Measurements from ENCODE around the gene TMEM232. TPM values are rescaled to one million over a fixed set of nuclear protein-coding genes. Genes with fewer than 3 reads are reported as not detected.

TMEM232 gene
- total RNA-seq, 1 experiment from 2014 or later, result 1.6 TPM

DNA sequence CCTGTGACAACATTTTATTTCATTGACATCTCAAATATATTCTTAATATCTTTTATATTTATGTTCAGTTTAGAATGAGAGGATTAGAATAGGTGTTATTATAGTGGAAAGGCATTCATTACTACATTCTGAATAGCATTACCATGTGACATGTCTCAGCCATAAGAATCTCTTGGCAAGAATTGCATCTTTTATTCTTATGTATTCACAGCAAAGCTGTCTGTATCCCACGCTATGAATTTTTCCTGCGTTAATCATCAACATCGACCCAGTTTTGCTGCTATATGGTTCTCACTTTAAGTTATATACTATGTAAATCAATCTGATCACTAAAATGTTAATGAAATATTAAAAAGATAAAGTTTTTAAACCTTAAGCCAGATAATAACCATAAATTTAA lies 248.6 kb downstream of the TMEM232 start:
- no CpG with 5 or more reads among the region's 3 CpGs for WGBS (ENCODE audit: extremely low coverage, insufficient read length, low lambda C conversion rate)
- TF ChIP-seq, protein P1, sequence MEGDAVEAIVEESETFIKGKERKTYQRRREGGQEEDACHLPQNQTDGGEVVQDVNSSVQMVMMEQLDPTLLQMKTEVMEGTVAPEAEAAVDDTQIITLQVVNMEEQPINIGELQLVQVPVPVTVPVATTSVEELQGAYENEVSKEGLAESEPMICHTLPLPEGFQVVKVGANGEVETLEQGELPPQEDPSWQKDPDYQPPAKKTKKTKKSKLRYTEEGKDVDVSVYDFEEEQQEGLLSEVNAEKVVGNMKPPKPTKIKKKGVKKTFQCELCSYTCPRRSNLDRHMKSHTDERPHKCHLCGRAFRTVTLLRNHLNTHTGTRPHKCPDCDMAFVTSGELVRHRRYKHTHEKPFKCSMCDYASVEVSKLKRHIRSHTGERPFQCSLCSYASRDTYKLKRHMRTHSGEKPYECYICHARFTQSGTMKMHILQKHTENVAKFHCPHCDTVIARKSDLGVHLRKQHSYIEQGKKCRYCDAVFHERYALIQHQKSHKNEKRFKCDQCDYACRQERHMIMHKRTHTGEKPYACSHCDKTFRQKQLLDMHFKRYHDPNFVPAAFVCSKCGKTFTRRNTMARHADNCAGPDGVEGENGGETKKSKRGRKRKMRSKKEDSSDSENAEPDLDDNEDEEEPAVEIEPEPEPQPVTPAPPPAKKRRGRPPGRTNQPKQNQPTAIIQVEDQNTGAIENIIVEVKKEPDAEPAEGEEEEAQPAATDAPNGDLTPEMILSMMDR (conservative IDR thresholded peaks at IDR 0.05), result no peak
- H3K9ac ChIP-seq (ENCODE audit: extremely low read depth, insufficient read length, low read length), result no peak overlapping the region

More for the DNA sequence above, 248.6 kb downstream of the TMEM232 start:
- Histone ChIP-seq H4K20me1 (ENCODE audit: control insufficient read depth, insufficient read depth, insufficient read length) (no peaks in the 10 kb centered on the region), H3K18ac (ENCODE audit: insufficient read length, low read depth, low read length) (no peak overlapping the region), H3K9me3 (ENCODE audit: control insufficient read depth, low read depth, low read length) (no peaks in the 10 kb centered on the region), H2BK120ac (ENCODE audit: low read depth, low read length, poor library complexity, severe bottlenecking) (no peak overlapping the region), H2BK20ac (ENCODE audit: low read depth, low read length, poor library complexity, severe bottlenecking) (no peak overlapping the region), H3K4ac (ENCODE audit: low read depth, low read length) (no peak overlapping the region), H3K56ac (ENCODE audit: insufficient read length, low read depth, low read length) (no peak overlapping the region), H3K79me1 (ENCODE audit: insufficient read depth, low read depth, low read length, poor library complexity, severe bottlenecking) (no peaks in the 10 kb centered on the region), H2AFZ (ENCODE audit: low read length) (no peak overlapping the region), H3K14ac (ENCODE audit: insufficient read depth, low read length) (no peak overlapping the region), H2BK15ac (ENCODE audit: low read depth, low read length) (no peak overlapping the region), H3T11ph (ENCODE audit: low read length) (no peak overlapping the region), H2AK5ac (ENCODE audit: insufficient read length, low read length) (no peak overlapping the region), H3K4me2 (ENCODE audit: insufficient read depth, insufficient read length, low read length) (no peak overlapping the region), H2BK5ac (ENCODE audit: insufficient read length, low read length) (no peak overlapping the region), H4K91ac (ENCODE audit: insufficient read length, low read depth, low read length) (no peak overlapping the region), H4K8ac (replicated peaks; ENCODE audit: insufficient read length, low read depth, low read length) (no peak overlapping the region), H3K27me3 (ENCODE audit: insufficient read depth, low read length) (no peaks in the 10 kb centered on the region), H3K79me2 (ENCODE audit: insufficient read depth, low read length) (no peaks in the 10 kb centered on the region), H3K23me2 (ENCODE audit: insufficient read length, low read depth, low read length, poor library complexity, severe bottlenecking) (no peaks in the 10 kb centered on the region), H3K27ac (ENCODE audit: insufficient read length, low read depth, low read length) (no peak overlapping the region), H3K4me1 (ENCODE audit: insufficient read depth, low read length) (peaks cover 4% of the 10 kb centered on the region), H2BK12ac (ENCODE audit: insufficient read length, low read depth, low read length) (no peak overlapping the region), H4K5ac (ENCODE audit: insufficient read length, low read depth, low read length) (no peak overlapping the region), H3K23ac (ENCODE audit: insufficient read length, low read depth, low read length) (no peak overlapping the region)
- Mint-ChIP-seq H3K9me3 (peaks cover 0 to under 1% of the 10 kb centered on the region in 2 experiments; a peak in 1 of 5 replicates), H3K4me1 (peaks cover 23 to 30% of the 10 kb centered on the region in 2 experiments), H3K36me3 (ENCODE audit: insufficient read depth in 1 of 3, low read depth in 3 of 3) (peaks cover 0 to 1% (median 0%) of the 10 kb centered on the region in 3 experiments; a peak in 1 of 7 replicates), H3K4me3 (no peak overlapping the region), H3K27ac (no peak overlapping the region), H3K27me3 (ENCODE audit: low read depth) (no peaks in the 10 kb centered on the region)
- DNase-seq, result no peak

All from H9 (cell line).